Jurkat, Clone E6-1 (cell line): ENCODE measurements around the gene PCDH11Y. TPM values are rescaled to one million over a fixed set of nuclear protein-coding genes. Genes with fewer than 3 reads are reported as not detected.
A peak's percentile ranks its signal among the peaks of the same experiment; 100 is the strongest.
"Not testable (repeated sequence)": the region's sequence is repeated elsewhere in the genome, so short reads cannot be mapped to it uniquely, and the experiment has no call there.

Experiments used
- DNase-seq: peaks from one replicate; pipeline ENCODE4 v3.0.0-alpha.2; 2011; ENCODE audit warnings: low read depth, low spot score
- H3K4me3 ChIP-seq: 2 replicates; pipeline ENCODE4 v1.5.1; 2011; ENCODE audit warnings: mild to moderate bottlenecking, low read length, control low read depth, moderate library complexity
- polyA plus RNA-seq: library from polyadenylated mRNA; unstranded; fragments of >200 nt; gene quantifications from one replicate; pipeline ENCODE4 v1.2.1, GENCODE V29; 2012; ENCODE audit warnings: missing spikeins; ENCODE audit not compliant: insufficient read length, insufficient read depth

Gene PCDH11Y, protein sequence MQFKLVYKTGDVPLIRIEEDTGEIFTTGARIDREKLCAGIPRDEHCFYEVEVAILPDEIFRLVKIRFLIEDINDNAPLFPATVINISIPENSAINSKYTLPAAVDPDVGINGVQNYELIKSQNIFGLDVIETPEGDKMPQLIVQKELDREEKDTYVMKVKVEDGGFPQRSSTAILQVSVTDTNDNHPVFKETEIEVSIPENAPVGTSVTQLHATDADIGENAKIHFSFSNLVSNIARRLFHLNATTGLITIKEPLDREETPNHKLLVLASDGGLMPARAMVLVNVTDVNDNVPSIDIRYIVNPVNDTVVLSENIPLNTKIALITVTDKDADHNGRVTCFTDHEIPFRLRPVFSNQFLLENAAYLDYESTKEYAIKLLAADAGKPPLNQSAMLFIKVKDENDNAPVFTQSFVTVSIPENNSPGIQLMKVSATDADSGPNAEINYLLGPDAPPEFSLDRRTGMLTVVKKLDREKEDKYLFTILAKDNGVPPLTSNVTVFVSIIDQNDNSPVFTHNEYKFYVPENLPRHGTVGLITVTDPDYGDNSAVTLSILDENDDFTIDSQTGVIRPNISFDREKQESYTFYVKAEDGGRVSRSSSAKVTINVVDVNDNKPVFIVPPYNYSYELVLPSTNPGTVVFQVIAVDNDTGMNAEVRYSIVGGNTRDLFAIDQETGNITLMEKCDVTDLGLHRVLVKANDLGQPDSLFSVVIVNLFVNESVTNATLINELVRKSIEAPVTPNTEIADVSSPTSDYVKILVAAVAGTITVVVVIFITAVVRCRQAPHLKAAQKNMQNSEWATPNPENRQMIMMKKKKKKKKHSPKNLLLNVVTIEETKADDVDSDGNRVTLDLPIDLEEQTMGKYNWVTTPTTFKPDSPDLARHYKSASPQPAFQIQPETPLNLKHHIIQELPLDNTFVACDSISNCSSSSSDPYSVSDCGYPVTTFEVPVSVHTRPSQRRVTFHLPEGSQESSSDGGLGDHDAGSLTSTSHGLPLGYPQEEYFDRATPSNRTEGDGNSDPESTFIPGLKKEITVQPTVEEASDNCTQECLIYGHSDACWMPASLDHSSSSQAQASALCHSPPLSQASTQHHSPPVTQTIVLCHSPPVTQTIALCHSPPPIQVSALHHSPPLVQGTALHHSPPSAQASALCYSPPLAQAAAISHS (N-terminal part only)
- not detected for polyA plus RNA-seq

DNA sequence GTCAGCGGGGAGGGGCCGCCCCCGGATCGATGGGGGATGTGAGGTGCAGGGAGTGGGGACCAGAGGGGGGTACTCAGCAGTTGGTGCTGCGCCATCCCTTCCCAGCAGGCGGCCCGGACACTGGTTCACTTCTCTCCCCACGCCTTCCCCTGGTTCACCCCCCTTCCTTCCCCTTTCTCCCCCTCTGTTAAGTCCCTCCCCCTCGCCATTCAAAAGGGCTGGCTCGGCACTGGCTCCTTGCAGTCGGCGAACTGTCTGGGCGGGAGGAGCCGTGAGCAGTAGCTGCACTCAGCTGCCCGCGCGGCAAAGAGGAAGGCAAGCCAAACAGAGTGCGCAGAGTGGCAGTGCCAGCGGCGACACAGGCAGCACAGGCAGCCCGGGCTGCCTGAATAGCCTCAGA, at the start of gene PCDH11Y:
Gene PCDH11Y (plus strand): TSS at position 240 of the 400 bp plus-strand sequence. CDS start 56,804 bp downstream, outside the sequence.
- not testable (repeated sequence) for H3K4me3 ChIP-seq
- peak; percentile 10 for DNase-seq

DNA sequence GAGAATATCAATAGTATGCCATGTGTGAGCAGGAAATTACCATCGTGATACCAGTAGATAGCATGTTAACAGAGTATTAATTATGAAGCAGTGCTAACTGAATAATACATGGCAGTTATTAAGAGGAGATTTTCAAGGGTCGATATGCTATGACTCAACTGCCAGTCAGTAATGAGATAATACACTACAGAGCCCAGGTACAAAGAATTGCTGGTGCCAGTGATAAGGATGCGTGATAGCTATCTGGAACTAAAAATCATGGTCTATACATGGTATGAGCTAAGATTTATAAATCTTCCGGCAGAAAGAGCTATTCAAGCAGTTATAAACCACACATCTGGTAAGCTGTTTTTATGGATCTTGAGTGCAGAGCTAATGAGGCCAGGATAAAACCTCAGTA, 32.2 kb upstream of the PCDH11Y start:
- not testable (repeated sequence) for H3K4me3 ChIP-seq, DNase-seq

DNA sequence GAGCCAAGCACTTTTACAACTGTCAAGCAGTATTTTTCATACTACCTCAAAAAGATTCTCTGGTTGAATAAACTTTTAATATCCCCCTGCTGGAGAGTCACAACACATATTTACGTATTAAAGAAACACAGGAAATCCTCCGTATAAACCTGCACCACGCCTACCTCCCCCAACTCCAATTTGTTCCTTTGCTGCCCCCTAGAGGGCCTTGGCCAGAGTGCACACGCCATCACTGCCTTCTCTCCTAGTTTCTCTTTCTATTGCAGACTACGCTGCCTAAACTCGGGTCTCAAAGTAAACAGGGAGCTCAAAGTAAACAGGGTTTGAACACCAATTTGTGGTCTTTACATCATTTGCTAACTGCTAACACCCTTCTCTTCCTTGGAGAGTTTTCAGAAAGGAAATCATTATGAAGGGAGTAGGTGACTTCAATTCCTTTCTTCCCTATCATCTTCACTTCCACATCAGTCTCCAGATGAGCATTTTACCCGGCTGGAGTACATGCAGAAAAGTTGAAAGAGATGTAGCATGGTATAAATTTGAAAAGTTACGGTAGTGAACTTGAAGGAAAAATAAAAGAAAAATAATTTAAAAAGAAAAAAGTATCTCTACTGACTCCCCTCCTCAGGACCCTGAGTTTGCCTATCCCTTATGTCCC, 8.2 kb upstream of the PCDH11Y start:
- not testable (repeated sequence) for H3K4me3 ChIP-seq, DNase-seq

DNA sequence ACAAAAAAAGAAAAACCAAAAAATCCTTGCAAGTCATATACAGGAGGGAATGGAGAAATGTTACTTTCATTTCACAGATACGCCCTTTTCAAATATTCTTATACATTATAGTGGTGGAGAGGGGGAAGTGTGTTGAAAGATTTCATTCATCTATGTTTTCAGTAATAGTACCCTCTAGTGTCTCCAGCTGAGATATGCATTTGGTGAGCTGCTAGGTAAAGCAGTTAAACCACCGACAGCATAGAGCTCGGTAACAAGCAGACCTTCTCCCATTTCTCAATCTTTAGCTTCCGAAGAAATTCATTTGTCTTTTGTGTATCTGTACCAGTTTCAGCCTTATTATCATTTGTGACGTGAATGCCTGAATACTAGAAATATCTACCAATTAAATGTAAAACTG, 5.2 kb upstream of the PCDH11Y start:
- peak; percentile 1 for DNase-seq
- H3K4me3 ChIP-seq, result not testable (repeated sequence)

DNA sequence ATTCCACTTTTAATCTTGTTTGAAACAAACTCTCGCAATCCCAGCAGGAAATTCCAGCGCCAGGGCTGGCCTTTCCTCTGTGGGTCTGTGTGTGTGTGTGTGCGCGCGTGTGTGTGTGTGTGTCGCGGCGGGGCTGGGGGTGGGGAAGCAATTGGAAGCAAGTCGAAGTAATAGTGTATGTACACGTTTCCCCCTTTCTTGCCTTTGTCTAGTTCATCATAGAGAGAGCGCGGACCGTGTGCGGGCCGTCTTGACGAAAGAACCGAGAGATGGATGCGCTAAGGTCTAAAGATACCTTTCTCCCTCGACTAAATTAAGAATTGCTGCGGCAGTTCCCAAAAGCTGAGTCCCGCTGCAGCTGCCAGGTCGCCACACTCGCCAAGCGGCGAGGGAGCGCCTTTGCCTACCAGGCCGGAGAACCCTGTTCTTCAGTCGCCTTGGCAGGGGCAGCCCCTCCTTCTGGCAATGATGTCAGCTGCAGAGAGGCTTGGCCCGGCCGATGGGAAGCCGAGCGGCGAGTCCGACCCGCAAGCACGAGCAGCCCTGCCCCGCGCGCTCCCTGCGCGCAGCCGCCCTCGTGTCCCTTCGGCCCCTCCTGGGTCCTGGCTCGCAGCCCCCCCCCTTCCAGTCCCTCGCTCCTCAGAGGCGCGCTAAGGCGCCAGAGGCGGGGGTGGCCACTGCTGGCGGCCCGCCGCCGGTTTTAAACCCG, 2.5 kb downstream of the PCDH11Y start:
- DNase-seq, H3K4me3 ChIP-seq: not testable (repeated sequence)

DNA sequence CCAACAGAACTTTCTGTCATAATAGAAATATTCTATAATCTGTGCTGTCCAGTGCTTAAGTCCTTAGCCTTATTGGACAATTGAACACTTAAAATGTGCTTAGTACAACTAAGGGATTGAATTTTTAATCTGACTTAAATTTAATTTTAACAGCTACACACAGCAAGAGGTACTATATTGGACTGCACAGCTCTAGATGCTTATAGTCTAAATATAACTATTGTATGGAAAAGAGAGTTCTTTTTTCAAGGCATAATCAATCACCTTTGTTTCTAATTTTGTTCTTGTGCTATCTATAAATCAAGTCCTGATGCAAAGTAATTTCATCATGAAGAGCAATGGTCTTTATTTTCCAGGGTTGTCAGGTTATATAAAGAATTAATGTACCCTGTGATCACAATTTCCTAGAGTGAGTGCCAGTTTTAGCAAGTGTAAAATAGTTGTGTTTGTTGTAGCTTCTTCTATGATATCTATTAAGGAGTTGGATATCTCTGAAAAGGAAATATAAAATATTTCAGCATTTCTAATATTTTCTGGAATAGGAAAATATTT, 39.0 kb downstream of the PCDH11Y start:
- not testable (repeated sequence) for H3K4me3 ChIP-seq, DNase-seq

DNA sequence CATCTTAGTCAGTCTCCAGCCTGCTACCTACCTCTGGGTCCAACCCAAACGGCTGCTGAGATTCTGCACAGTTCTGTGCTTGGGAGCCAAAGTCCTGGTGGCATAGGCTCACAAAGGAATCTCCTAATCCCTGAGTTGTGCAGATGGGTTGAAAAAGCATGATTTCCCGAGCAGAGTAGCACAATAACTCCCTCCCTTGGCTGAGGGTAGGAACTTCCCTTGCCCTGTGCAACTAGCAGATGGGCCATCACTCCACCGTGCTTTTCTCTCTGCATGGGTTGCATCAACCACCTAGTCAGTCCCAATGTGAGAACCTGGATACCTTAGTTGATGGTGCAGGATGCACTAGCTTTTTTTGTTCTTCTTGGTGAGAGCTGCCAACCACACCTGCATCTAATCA, 82.9 kb downstream of the PCDH11Y start:
- DNase-seq, H3K4me3 ChIP-seq: not testable (repeated sequence)

DNA sequence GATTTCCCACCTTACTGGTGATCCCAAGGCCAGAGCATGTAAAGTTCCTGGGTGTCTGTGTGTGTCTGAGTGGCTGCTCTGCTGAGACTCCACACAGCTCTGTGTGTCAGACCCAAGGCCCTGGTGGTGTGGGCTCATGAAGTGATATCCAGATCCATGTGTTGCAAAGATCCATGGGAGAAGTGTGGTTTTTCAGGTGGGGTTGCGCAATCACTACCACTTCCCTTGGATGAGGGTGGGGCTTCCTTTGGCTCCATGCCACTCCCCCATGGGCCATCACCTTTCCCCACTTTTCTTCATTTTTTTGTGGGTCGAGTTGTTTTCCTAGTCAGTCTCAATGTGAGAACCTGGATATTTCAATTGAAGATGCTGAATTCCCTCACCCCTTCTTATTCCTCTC, 182.9 kb downstream of the PCDH11Y start:
- H3K4me3 ChIP-seq, DNase-seq: not testable (repeated sequence)

DNA sequence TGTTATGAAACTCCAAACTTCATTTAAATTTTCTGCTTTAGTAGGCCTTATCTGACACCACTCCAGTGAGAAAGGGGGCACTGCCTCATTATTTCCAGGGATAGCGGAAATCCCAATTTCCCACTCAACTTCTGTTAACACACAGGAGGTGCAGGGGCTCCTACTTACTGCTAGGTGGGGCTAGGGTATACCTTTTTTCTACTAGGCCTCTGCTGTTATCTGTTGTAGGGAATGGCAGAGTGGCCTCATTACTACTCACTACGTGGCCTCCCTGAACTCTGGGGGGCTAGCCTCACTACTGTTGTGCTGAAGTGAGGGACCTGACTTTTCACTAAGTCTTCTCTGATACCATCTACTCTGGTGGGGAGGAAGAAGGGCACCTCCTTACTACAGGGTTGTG, 215.0 kb downstream of the PCDH11Y start:
- DNase-seq, H3K4me3 ChIP-seq: not testable (repeated sequence)

DNA sequence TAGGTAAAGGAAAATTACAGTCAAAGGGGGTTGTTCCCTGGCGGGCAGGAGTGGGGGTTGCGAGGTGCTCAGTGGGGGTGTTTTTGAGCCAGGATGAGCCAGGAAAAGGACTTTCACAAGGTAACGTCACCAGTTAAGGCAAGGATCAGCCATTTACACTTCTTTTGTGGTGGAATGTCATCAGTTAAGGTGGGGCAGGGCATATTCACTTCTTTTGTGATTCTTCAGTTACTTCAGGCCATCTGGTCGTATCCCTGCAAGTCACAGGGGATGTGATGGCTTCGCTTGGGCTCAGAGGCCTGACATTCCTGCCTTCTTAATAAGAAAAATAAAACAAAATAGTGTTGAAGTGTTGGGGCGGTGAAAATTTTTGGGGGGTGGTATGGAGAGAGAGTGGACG, 324.8 kb downstream of the PCDH11Y start:
- H3K4me3 ChIP-seq, DNase-seq: not testable (repeated sequence)

DNA sequence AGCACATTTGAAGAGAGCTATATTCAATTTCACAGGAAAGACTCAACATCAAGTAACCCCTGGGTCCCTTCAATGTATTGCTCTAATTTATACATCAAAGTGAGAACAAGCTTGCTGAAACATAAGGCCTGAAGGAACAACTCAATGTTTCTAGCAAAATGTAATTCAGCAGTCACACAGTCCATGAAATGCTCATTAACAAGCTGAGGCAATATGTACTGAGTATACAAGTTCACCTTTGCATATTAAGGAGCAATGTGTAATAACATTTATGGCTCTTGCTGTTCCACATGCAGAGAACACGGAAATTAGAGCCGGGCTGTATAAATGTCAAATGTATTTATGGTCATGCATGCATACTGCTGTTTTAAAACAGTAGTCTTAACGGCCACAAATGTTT, 342.1 kb downstream of the PCDH11Y start:
- not testable (repeated sequence) for H3K4me3 ChIP-seq, DNase-seq

DNA sequence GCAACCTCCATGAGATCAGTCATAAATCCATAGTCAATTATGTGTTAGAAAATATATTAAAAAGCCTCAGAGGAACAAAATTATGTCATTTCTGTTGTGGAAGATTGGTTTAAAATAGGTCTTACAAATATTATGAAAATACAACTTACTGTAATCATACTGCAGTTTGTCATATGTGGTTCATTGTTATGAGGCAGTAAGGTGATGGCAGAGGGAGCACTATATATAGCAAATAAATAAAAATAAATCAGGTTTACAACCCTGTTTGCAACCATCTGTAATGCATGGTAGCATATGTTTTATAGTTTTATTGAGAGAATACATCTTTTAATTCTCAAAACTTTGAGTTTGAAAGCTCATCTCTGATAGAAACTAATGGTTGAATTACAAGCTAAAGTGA, 543.6 kb downstream of the PCDH11Y start:
- H3K4me3 ChIP-seq, DNase-seq: not testable (repeated sequence)

DNA sequence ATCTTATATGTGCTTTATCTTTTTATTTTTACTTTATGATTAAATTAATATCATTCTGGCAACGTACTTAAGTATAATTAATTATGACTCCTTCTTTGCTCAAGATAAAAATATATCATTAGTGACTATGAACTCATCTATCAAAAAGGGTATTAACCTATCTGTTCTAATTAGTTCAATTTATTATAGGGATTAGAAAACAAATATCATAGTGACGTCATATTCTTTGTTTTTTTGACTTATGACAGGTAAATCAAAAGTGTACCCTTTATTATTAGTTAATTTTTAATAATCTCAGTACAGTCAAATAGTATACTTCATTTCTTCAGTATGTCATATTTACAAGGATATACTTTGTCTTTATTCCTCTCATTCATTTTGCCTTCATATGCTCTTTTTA, 638.5 kb downstream of the PCDH11Y start:
- H3K4me3 ChIP-seq, result not testable (repeated sequence)

DNA sequence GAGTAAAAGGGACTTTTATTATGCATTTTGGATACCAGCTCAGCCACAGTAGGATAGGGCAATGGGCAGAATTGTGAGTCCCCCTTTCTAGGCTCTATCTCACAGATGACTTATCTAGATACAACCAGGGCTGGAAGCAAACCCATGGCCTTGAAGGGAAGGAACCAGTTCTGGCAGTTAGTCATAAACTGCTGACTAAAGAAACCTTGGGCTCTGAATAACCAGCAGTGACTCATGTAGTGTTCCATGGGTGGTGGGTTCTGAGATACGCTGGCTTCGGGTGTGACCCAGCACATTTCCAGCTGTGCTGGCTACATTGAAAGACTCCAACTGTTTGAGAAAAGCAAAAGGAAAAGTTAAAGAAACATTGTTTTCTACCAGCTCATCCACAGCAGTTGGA, 679.2 kb downstream of the PCDH11Y start:
- not testable (repeated sequence) for DNase-seq

More for the DNA sequence above, 638.5 kb downstream of the PCDH11Y start:
- DNase-seq, result not testable (repeated sequence)

DNA sequence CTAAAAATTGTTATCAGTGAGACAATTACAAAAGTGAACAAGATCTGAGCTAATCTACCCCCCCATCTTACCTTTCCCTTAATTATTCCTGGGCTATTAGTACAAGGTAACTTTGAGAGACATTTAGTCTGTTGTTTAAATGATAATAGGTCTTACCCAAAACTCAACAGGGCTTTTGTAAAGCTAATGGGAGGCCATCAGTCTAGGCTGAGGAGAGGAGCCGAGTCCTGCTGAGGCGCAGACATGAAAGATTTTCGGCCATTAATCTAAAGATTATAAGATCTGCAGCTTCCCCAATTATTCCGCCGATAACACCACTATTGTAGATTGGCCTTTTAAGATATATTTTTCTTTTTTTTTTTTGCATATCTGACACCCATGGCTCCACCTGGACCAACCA, 708.6 kb downstream of the PCDH11Y start:
- not testable (repeated sequence) for H3K4me3 ChIP-seq, DNase-seq

More for the DNA sequence above, 679.2 kb downstream of the PCDH11Y start:
- H3K4me3 ChIP-seq, result not testable (repeated sequence)

DNA sequence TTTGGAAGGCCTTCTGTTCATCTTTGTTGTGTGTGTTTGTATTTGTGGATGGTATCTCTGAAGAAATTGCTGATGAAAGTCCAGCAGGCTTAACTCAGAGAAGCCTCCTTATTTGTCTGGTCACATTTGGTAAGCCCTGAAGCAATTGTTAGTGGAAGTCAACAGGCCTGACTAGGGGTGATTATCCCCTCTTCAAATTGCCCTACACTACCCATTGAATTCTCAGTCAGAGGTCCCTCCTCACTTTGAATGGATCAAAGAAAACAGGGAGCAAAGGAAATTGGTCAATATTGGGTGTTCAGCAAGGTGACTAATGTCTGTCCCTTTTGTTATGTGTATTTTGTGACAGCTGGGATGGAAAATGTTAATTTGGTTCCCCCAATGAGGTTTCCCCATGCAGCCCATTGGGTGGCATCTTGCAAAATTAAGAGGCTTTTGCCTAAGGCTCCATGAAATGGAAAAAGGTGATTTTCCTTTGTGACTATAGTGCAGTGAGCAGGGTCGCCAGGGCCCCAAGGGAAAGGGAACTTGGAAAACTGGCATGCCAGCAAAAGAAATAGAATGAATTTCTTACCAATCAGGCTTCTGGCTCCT, 709.8 kb downstream of the PCDH11Y start:
- H3K4me3 ChIP-seq, DNase-seq: not testable (repeated sequence)

DNA sequence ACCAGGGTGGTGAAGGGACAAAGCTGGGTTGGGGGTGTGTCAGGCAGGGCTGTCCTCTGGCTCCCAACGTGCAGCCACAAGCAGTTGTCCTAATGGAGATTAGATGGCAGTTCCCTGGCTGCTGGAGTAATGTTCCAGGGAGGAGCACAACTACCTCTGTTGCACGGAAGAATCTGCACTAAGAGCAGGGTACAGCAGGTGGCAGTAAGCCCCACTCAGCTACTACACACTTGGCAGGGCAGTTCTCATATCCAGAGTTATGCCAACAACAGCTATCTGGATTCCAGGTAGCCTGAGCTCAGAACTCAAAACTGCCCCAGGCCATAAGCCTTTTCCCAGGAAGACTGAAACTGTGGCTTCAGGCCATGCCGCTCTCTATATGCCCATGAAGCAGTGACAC, 761.3 kb downstream of the PCDH11Y start:
- not testable (repeated sequence) for H3K4me3 ChIP-seq, DNase-seq
